GM19372 (cell line): ENCODE measurements around the gene ATP6V1G1.

Experiments used
- ATAC-seq: cut with Tn5 transposase; IDR thresholded peaks from one replicate; pipeline ENCODE4 v1.9.1; 2021; ENCODE audit warnings: mild to moderate bottlenecking, low read depth, moderate library complexity; ENCODE audit not compliant: unreplicated experiment

The ATP6V1G1 gene

DNA sequence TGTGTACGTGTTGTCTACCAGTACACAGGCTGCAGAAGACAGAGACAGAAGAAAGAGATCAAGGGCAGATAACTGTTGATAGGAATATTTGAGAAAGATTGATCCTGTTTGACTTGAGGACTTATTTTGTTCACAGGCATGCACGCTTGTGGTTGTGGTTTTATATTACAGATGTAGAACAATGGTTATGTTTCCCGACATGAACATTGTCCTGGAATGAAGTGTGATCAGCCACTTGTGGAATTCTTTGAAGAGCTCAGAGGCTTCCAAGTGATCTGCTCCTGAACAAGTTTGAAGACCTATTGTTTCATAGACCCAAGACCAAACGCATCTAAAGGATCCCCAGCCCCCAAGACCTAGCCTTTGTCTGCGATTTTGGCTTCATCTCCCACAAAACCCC, 56.3 kb downstream of the ATP6V1G1 start:
- ATAC-seq: no peak
